Measurements from ENCODE around the gene SMARCB1.

- TF ChIP-seq, protein P1, sequence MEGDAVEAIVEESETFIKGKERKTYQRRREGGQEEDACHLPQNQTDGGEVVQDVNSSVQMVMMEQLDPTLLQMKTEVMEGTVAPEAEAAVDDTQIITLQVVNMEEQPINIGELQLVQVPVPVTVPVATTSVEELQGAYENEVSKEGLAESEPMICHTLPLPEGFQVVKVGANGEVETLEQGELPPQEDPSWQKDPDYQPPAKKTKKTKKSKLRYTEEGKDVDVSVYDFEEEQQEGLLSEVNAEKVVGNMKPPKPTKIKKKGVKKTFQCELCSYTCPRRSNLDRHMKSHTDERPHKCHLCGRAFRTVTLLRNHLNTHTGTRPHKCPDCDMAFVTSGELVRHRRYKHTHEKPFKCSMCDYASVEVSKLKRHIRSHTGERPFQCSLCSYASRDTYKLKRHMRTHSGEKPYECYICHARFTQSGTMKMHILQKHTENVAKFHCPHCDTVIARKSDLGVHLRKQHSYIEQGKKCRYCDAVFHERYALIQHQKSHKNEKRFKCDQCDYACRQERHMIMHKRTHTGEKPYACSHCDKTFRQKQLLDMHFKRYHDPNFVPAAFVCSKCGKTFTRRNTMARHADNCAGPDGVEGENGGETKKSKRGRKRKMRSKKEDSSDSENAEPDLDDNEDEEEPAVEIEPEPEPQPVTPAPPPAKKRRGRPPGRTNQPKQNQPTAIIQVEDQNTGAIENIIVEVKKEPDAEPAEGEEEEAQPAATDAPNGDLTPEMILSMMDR (conservative IDR thresholded peaks at IDR 0.05; ENCODE audit: low read depth, low read length), result no peak
- TF ChIP-seq EZH2 (IDR thresholded peaks at IDR 0.05; ENCODE audit: low read length, unreplicated experiment), result no peak
- TF ChIP-seq EZH2phosphoT487 (IDR thresholded peaks at IDR 0.05; ENCODE audit: borderline replicate concordance, low read length), result no peak
Observed at GRCh38 chr22:23829845-23830372, 43.1 kb downstream of the SMARCB1 start.

All from PC-3 (cell line).